ENCODE data around the gene AGR2.
"Not testable (repeated sequence)": the region's sequence is repeated elsewhere in the genome, so short reads cannot be mapped to it uniquely, and the experiment has no call there.

The AGR2 gene

GRCh38 chr7:16773326-16773725, 31.5 kb downstream of the AGR2 start:
- DNase-seq = no peak

GRCh38 chr7:16770657-16771329, 34.0 kb downstream of the AGR2 start:
- no peak for DNase-seq

- not testable (repeated sequence) for DNase-seq
Measured at GRCh38 chr7:16769994-16770393, 34.8 kb downstream of the AGR2 start.

- DNase-seq = no peak
Measured at GRCh38 chr7:16765436-16765859, 39.4 kb downstream of the AGR2 start.

GRCh38 chr7:16764942-16765341, 39.9 kb downstream of the AGR2 start:
- no peak for DNase-seq

- DNase-seq = no peak
Measured at GRCh38 chr7:16762177-16762576, 42.6 kb downstream of the AGR2 start.

- no peak for DNase-seq
Measured at GRCh38 chr7:16759840-16760239, 45.0 kb downstream of the AGR2 start.

- no peak for DNase-seq
Measured at GRCh38 chr7:16758631-16759611, 45.9 kb downstream of the AGR2 start.

- DNase-seq = no peak
Measured at GRCh38 chr7:16758036-16758435, 46.8 kb downstream of the AGR2 start.

GRCh38 chr7:16755397-16755796, 49.4 kb downstream of the AGR2 start:
- DNase-seq = no peak

- no peak for DNase-seq
Measured at GRCh38 chr7:16754856-16755317, 49.9 kb downstream of the AGR2 start.

- DNase-seq = no peak
Measured at GRCh38 chr7:16753932-16754855, 50.6 kb downstream of the AGR2 start.

- DNase-seq = peak; percentile 70
Measured at GRCh38 chr7:16753102-16753931, 51.5 kb downstream of the AGR2 start, which contains the start of gene TSPAN13. Gene TSPAN13, plus strand, starts transcription at chr7:16753755. Its CDS starts 213 bp downstream, at chr7:16753968.

- no peak for DNase-seq
Measured at GRCh38 chr7:16747102-16747501, 57.7 kb downstream of the AGR2 start.

- no peak for DNase-seq
Measured at GRCh38 chr7:16745645-16746044, 59.2 kb downstream of the AGR2 start.

GRCh38 chr7:16744518-16745250, 60.1 kb downstream of the AGR2 start:
- DNase-seq = no peak

- no peak for DNase-seq
Measured at GRCh38 chr7:16743236-16743635, 61.6 kb downstream of the AGR2 start.

GRCh38 chr7:16742547-16742946, 62.3 kb downstream of the AGR2 start:
- DNase-seq = no peak

All from stimulated activated CD4-positive, alpha-beta T cell treated with anti-CD3 and anti-CD28 coated beads, Interleukin-1b, Interleukin-23, amount 100 ng/mL, for 48 hours (primary cell).